RPMI7951 (cell line): Measurements from ENCODE around the gene HMCN2. TPM values are rescaled to one million over a fixed set of nuclear protein-coding genes. Genes with fewer than 3 reads are reported as not detected.

ENCODE experiments used
- DNase-seq: peaks from one replicate; pipeline ENCODE4 v3.0.0-alpha.2; 2012; ENCODE audit warnings: low read depth
- total RNA-seq: library from RNA; depleted of rRNA; stranded (reverse); fragments of >200 nt; shearing (Covaris generic); gene quantifications from 2 replicates; pipeline ENCODE4 v1.2.3, GENCODE V29; 2014

HMCN2 gene
- total RNA-seq, 1 experiment from 2014 or later: under 0.01 TPM

DNA sequence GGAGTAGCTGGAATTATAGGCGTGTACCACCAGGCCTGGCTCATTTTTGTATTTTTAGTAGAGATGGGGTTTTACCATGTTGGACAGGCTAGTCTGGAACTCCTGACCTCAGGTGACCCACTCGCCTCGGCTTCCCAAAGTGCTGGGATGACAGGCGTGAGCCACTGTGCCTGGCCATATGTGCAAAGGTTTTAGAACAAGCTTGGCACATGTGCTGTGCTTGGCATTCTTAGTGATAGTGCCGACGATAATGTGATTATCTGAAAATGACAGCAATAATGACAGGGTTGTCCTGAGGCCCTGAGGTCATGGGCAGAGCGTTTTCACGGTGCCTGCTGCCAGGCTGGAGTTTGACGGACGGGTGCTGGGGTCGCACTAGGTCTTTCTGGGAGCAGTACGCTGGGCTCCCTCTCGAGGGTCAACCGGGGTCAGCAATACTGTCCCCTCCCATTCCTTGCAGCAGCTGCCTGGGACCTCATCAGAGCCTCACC lies 42.6 kb downstream of the HMCN2 start:
- no peak for DNase-seq

DNA sequence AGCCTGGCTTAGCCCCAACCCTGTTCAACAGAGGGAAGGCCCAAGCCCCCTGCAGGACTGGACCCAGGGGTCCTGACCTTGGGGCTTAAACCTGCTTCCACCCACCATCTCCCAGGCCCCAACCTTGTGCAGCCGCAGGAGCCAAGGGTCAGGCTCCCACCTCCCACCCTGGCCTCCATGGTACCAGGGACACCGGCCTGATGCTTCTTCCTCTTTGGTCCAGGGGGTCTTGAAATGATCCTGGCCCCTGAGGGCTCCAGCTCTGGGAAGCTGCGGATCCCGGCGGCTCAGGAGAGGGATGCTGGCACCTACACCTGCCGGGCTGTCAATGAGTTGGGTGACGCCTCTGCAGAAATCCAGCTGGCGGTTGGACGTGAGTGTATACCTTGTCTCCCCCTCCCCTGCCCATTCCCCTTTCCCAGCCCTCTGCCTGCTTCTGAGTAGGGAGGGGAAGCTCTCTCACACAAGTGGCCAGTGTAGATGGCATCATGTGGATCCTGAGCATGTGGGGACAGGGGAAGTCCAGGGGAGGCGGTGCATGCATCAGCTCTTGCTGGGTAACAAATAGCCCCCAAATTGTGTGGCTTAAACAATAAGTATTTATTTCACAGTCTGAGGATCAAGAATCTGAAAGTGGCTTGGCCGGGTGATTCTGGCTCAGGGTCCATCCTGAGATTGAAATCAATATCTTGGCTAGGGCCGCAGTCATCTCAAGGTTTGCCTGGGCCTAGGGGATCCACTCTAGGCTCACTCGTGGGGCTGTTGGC lies 44.3 kb downstream of the HMCN2 start:
- DNase-seq: no peak

DNA sequence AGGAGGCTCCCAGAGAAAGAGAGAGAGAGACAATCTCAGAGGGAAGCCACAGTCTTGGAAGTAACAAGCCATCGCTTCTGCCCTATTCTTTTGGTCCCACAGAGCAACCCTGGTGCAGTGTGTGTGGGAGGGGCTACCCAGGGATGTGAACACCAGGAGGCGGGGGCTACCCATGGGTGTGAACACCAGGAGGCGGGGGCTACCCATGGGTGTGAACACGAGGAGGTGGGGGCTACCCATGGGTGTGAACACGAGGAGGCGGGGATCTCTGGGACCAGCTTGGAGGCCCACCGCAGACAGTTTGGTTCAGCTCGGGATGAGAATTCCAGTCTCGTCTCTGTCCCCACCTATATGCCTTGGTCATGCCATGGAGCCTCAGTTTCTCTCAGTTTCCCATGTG lies 44.9 kb downstream of the HMCN2 start:
- no peak for DNase-seq

DNA sequence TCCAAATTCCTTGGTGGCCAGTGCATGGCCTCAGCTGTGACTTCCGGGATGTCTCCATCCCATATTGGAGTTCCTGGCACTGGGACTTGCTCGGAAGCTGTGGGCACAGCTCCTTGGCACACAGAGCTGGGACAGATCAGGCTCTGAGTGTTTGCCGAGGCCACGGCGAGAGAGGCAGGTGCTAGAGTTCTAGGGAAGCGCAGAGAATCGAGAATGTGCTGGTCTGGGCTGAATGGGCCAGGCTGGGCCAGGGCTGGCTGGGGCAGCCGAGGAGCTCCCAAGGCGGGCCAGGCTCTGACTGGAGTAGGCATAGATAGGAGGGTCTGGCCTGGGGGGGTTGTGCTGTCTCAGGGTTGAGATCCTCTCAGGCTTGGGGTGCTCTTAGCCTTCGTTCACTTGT lies 45.4 kb downstream of the HMCN2 start:
- DNase-seq: no peak

DNA sequence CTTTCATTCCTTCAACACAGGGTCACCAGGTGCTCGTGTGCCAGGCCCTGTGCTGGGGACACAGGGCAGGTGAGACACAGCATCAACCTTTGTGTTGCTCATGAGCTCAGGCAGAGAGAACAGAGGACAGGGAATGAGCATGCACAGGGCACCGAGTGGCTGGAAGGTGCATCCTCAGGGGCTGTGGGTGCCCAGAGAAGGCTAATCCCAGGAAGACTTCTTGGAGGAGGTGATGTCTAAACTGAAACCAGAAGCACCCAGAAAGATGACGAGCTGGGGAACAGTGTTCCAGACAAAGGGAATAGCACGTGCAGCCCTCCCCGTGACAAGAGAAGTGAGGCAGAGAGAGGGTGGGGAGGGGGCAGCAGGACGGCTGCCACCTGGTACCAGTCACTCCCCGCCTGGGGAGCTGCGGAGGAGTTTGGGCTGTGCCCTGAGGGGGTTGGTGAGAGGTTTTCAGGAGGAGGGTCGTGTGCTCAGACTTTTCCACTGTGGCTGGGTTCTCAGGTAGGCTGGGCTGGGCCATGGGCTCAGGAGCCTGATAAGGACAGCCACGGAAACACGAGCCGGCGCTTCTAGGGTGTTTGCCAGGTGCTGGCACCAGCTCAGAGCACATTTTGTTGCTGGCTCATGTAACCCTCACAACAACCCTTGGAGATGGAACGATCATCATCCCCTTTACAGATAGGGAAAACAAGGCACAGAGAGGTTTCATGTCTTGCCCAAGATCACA lies 46.0 kb downstream of the HMCN2 start:
- DNase-seq: no peak

DNA sequence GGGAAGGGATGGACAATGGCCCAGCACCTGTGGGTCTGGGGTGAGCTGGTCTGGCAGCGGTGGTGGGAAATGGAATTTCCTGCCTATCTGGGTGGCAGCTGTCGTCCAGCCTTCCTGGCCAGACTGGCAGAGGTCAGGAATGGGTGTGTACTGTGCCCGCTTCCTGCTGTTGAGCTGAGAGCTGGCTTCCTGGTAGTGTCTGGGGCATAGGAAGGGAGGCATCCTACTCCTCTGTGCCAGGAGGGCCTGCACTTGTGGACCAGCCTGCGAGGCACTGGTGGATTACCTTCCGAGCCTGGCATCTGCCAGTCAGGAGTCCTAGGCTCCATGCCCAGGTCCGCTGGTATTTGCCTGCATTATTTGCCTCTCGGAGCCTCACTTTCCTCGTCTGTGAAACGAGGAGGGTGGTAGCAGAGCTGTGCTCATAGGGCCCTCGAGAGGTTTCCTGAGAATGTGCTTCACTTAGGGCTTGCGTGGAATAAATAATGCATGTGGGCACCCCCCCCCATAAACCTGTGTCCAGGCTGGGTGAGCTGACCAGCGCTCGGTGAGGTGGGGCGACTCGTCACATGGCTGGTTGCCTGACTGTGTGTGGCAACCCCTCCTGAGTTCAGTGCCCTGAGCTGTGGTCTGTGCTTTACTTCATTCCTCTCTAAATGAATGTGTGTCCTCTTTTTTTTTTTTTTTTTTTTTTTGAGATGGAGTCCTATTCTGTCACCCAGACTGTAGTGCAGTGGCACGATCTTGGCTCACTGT lies 47.7 kb downstream of the HMCN2 start:
- no peak for DNase-seq

DNA sequence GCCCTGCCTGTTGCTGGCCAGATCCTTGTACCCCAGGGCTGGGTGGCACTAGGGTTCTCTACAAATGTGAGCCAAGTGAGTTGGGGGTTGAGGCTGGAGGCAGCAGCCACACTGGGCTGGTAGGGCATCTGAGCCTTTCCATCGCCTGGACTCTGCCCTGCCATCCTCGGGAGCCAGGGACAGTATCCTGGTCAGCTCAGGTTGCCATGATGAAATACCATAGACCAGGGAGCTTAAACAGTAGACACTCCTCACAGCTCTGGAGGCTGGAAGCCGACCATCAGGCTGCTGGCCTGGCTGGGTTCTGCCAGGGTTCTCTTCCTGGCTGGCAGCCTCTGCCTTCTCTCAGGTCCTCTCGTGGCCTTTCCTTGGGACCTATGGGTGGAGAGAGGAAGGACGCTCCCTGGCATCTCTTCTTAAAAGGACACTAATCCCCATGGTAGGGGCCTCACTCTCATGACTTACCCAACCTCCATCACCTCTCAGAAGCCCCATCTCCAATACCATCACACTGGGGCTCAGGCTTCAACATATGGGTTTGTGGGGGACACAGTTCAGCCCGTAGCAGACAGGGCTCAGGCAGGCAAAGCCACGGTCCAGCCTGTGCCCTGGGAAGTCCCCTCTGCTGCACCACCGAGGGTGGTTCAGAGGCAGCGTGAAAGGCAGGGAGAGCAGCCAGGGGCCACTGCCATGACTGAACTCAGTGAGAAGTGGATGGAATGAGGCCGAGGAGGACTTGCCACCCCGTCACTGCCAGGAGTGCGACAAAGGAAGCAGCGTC lies 50.1 kb downstream of the HMCN2 start:
- no peak for DNase-seq

DNA sequence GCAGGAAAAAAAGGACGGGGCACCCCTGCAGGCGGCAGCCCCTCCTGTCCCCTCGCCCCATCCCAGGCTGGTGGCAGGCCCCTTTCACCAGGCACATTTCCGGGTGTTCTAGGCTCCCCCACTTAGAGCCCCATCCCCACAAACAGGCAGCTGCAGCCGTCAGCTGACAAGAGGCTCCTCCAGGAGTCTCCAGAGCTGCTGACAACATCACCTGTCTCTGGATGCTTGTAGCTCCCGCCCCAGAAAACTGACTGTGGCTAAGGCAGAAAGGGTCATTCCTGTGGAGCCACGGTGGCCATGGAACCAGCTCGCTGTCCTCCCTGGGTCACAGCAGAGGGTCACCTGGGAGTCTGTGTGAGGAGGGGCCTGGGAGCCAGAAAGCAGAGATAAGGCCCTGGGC lies 50.9 kb downstream of the HMCN2 start:
- DNase-seq: no peak

DNA sequence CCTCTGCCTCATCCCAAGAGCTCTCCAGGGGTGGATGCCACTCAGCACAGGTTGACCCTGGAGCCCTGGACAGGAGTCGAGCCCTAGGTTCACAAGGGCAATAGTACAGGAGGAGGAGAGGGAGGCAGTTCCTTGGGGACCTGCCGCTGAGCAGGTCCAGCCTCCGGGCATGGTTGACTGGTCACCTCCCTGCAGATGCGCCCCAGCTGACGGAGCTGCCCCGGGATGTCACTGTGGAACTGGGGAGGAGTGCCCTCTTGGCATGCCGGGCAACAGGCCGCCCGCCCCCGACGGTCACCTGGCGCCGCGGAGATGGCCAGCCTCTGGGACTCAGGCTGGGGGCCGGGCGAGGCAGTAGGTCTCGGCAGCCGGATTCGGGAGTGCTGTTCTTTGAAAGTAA lies 53.7 kb downstream of the HMCN2 start:
- no peak for DNase-seq

DNA sequence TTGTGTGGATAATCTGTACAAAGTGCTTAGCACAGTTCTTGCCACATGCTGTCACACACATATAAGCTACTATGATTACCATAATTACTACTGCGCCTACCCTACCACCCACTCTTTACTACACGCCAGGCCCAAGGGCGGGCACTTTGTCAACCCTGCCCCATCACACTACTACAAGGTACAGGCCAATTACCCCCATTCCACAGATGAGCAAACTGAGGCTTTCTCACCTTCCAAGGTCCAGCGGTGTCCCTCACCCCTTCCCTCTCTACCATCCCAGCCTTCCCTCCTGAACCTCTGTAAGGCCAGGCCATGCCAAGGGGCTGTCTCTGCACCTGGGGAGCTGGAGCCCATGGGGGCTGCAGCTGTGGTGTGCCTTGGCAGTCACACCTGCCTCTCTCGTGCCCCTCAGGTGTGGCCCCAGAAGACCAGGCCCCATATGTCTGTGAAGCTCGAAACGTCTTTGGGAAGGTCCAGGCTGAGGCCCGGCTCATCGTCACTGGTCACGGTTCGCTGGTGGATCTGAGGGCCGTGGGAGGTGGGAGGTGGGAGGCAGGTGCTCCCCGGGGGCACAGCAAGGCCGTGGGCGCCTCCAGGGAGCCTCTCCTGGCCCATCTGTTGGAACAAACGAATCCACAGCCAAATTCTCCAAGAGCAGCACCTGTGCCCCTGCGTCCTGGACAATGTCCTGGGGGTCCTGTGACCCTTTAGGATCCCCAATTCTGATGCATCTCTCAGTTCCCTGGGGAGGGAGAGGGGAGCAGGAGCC lies 54.6 kb downstream of the HMCN2 start:
- DNase-seq: no peak

DNA sequence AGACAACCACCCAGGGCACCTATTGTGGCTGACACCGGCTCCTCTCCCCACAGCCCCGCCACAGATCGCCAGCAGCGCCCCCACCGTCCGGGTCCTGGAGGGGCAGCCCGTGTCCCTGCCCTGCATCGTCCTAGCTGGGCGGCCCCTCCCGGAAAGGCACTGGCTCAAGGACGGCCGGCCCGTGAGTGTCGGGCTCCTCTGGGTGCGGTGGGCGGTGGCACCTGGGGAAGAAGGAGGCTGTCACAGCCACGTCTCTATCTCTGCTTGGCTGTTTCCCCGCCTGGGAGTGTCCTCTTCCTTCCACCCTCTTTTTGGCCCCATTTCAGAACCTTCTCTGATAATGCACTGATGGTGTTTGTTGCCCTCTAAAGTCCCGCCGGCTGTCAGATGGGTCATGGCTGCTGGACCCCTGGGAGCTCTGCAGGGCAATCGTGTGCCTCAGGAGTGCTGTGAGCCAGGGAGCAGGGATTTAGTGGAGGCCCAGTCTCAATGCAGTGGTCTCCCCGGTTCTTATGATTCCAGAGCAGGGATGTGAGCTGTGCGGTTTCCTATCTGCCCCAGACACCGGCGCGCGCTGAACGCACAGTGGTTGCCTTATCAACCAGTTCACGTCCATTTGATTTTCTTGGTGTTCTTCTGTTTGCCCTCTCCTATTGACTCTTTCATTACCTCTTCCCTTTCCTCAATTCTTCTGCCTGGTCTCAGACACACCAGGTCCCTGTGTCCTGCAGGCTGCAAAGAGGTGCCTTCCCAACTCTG lies 55.3 kb downstream of the HMCN2 start:
- no peak for DNase-seq

DNA sequence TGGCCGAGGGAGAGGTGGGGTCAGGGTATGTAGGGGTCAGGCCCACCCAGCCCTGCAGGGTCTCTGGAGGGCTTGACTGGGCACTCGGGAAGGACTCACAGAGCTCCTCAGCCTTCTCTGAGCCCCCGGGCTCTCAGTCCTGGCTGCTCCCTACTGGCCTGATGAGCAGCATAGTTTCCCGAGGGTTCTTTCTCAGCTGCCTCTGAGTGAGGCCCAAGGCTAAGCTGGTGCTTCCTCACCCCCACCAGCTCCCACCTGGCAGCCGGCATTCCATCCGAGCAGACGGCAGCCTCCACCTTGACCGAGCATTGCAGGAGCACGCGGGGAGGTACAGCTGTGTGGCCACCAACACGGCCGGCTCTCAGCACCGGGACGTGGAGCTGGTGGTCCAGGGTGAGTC lies 56.0 kb downstream of the HMCN2 start:
- DNase-seq: no peak

DNA sequence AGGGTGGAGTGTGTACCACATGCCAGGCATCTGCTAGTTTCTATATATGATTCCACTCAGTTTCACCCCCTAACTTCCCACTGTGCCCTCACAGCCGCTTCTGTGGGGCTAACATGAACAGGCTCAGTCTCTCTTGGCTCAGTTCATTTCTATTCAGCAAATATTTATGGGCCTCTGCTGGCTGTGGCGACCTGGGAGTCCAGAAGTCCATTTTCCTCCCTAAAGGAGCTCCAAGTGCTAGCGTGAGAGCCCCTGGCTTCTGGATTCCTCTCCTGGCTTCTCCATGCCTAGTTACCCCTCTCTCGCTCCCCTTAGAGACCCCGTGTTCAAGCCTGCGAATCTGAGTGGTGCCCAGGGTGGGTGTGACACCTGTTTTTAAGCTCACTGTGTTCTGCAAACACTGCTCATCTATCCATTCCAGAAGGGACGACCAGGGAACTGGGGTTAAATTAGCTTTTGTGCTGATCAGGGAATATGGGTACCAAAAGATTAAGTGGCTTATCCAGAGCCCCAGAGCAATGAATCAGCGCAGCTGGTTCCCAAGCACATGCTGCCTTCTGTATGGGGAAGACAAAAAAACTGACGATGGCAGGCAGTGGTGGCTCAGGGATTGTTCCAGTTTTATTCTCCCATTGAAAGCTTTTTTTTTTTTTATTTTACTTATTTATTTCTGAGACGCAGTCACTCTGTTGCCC lies 57.6 kb downstream of the HMCN2 start:
- DNase-seq: no peak

DNA sequence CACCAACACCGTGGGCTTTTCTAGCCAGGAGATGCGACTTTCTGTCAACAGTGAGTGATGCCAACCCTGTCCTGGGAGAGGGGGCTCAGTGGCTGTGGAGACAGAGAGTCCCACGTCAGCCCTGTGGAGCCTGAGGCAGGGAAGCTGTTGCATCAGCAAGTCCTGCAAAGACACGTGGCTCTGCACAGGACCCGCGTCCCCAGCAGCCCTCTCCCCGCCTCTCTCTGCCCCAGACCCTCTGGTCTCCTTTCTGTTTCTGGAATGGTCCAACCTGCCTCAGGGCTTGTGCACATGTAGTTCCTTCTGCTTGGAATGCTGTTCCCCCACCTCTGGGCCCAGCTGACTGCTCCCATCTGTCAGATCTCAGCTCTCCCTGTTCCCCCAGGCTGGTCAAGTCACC lies 60.4 kb downstream of the HMCN2 start:
- DNase-seq: no peak

DNA sequence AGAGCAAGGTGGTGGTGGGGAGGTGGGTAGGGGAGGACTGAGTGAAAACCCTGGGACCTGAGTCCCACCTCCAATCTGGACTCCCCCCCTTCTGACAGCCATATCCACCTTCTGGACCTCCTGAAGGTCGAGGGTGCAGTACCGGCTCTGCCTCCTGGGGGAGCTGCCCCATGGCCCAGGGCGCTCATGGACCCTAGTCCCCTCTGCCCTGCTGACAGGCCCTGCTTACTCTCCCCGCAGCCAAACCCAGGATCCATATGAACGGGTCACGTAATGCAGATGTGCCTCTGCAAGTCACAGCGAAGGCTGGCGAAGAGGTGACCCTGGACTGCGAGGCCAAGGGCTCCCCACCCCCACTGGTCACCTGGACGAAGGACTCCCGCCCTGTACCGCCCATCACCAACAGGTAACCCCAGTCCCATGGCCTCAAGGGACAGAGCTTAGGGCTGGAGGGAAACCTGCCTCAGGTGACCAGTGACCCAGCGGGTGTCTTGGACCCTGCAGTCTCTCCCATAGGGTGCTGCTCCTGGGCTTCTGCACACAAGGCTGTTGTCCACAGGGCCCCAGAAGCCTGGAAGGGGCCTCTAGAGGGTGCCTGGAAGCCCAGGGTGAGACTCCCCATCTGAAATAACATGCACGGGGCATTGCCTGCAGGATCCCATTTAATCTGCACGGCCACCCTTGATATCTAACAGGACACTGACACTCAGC lies 61.7 kb downstream of the HMCN2 start:
- DNase-seq: no peak

DNA sequence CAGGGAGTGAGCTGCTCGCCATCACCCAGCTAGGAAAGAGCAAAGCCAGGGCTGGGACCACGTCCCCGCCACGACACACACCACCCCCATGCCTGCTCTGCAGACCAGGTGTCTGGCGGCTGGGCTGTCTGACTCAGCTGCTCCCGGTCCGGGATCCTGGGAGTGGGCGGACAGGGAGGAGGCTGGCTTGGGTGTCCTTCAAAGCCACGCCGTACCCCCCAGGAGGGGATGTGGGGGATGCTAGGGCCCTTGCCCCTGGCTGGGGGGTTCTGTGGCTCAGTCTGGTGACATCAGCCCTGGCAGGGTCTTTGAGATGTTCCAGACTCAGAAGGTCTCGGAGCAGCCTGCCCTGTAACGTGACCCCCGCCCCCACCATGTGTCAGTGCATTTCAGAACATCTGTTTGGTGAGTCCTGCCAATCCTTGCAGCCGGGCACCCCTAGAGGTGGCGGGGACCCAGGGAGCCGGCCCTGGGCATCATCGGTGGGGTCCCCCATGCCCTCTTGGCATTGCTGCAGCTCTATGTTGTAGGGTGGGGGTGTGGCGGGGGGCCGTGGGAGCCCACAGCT lies 62.3 kb downstream of the HMCN2 start:
- peak; percentile 41 for DNase-seq

DNA sequence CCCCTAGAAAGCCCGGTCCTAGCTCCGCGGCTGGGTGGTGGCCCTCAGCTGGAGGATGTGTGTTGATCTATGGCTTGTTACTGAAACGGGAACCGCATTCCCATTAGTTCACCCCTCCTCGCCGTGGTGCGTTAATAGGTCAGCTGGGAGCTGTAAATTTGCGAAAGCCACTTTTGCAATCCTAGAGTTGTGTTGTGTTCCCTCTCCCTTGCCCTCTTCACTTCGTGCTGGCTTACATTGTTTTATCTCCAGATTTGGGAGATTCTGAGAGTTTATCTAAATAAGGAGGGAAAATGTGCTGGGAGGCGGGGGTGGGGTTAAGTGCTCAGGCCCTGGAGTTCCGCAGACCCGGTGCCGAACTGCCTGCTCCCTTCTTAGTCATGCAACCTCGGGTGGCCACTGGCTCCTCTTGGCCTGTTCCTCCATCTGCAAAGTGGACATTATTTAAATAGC lies 62.8 kb downstream of the HMCN2 start:
- peak; percentile 32 for DNase-seq

DNA sequence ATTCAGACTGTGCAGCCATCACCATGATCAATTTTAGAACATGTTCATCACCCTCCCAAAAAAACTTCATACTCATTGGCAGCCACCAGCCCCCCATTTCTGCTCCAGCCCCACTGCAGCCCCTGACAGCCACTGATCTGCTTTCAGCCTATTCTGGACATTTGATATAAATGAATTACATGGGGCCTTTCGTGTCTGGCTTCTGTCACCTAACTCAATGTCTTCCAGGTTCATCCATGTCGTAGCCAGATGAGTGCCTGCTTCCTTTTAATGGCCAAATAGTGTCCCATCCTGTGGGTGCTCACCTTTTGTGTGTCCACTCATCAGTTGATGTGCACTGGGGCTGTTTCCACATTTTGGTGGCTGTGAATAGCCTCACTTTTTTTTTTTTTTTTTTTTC lies 63.5 kb downstream of the HMCN2 start:
- no peak for DNase-seq
